Testis (tissue), 2 donors: Measurements from ENCODE around the gene EXOSC9.

ENCODE experiments used
- POLR2A ChIP-seq: fragments of 450-650 bp; IDR thresholded peaks from one replicate; pipeline ENCODE4 v1.6.1; 2017; ENCODE audit warnings: antibody characterized with exemption, mild to moderate bottlenecking, moderate library complexity
- TF ChIP-seq, protein P1 (sequence below), 3 experiments: fragments of 450-650 bp in 2 of 3; fragments of 200-600 bp in 1 of 3; sonication (generic) in 1 of 3; IDR thresholded peaks; one replicate each; pipeline ENCODE4 v1.5.1; 2016 to 2019; ENCODE audit warnings: antibody characterized with exemption in 3 of 3, mild to moderate bottlenecking in 2 of 3, moderate library complexity in 1 of 3

DNA sequence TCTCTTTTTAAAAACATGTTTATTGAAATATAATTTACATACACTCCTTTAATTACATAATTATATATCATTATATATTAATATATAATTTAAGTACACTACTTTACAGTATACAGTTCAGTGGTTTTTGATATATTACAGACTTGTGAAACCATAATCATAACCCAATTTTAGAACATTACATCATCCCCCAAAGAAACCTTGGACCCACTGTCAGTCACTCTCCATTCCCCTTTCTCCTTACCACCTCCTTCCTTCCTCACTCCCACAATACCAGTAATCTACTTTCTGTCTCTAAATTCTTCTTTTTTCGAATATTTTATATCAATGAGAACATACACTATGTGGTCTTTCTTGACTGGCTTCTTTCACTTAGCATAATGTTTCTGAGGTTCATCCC lies 17.9 kb upstream of the EXOSC9 start:
- TF ChIP-seq, protein P1, sequence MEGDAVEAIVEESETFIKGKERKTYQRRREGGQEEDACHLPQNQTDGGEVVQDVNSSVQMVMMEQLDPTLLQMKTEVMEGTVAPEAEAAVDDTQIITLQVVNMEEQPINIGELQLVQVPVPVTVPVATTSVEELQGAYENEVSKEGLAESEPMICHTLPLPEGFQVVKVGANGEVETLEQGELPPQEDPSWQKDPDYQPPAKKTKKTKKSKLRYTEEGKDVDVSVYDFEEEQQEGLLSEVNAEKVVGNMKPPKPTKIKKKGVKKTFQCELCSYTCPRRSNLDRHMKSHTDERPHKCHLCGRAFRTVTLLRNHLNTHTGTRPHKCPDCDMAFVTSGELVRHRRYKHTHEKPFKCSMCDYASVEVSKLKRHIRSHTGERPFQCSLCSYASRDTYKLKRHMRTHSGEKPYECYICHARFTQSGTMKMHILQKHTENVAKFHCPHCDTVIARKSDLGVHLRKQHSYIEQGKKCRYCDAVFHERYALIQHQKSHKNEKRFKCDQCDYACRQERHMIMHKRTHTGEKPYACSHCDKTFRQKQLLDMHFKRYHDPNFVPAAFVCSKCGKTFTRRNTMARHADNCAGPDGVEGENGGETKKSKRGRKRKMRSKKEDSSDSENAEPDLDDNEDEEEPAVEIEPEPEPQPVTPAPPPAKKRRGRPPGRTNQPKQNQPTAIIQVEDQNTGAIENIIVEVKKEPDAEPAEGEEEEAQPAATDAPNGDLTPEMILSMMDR (IDR thresholded peaks at IDR 0.05) = no peak
- TF ChIP-seq POLR2A = no peak
